Measurements from ENCODE around the gene TRIM62.

- TF ChIP-seq CTCF (IDR thresholded peaks at IDR 0.05) (no peak), POLR2A (IDR thresholded peaks at IDR 0.05) (no peak), EP300 (IDR thresholded peaks at IDR 0.05) (no peak), POLR2AphosphoS5 (IDR thresholded peaks at IDR 0.05) (no peak)
Measured at GRCh38 chr1:33119532-33120217, 62.2 kb downstream of the TRIM62 start.
